Vagina (tissue), 2 donors: ENCODE measurements around the gene LTA. TPM values are rescaled to one million over a fixed set of nuclear protein-coding genes. Genes with fewer than 3 reads are reported as not detected.
A peak's percentile ranks its signal among the peaks of the same experiment; 100 is the strongest.

Experiments
- DNase-seq, 2 donors: peaks; one replicate each; pipeline ENCODE4 v3.0.0-alpha.2; 2017; ENCODE audit errors: extremely low spot score in 2 of 2
- H3K27ac ChIP-seq: fragments of 200-600 bp; sonication (generic); one replicate; pipeline ENCODE4 v1.5.1; 2019
- H3K27me3 ChIP-seq: fragments of 200-600 bp; sonication (generic); one replicate; pipeline ENCODE4 v1.5.1; 2019
- H3K36me3 ChIP-seq, 2 donors: fragments of 200-600 bp; sonication (generic); one replicate each; pipeline ENCODE4 v1.5.1; 2017 to 2019
- H3K4me1 ChIP-seq: fragments of 200-600 bp; sonication (generic); one replicate; pipeline ENCODE4 v1.5.1; 2019
- H3K4me3 ChIP-seq, 2 donors: fragments of 200-600 bp; sonication (generic); 1 replicate in 1 of 2; 2 replicates in 1 of 2; pipeline ENCODE4 v1.5.1; 2016 to 2019
- H3K9me3 ChIP-seq: fragments of 200-600 bp; sonication (generic); one replicate; pipeline ENCODE4 v1.5.1; 2019
- CTCF ChIP-seq, 3 experiments: fragments of 450-650 bp in 2 of 3; fragments of 200-600 bp in 1 of 3; sonication (generic) in 1 of 3; IDR thresholded peaks; one replicate each; pipeline ENCODE4 v1.5.1; 2017 to 2019; ENCODE audit warnings: antibody characterized with exemption in 3 of 3, mild to moderate bottlenecking in 2 of 3, moderate library complexity in 2 of 3
- POLR2A ChIP-seq, 2 donors: fragments of 450-650 bp; IDR thresholded peaks; one replicate each; pipeline ENCODE4 v1.6.1; 2017; ENCODE audit warnings: antibody characterized with exemption in 2 of 2, mild to moderate bottlenecking in 2 of 2, moderate library complexity in 2 of 2
- POLR2AphosphoS5 ChIP-seq, 2 donors: sonication (generic); formaldehyde crosslinking; IDR thresholded peaks; one replicate each; pipeline ENCODE4 v1.9.0; 2017; ENCODE audit warnings: antibody characterized with exemption in 2 of 2, mild to moderate bottlenecking in 2 of 2, low read depth in 1 of 2; ENCODE audit not compliant: insufficient read depth in 1 of 2
- intact Hi-C: fragments of 100-400 bp; cut with DNase I; formaldehyde crosslinking; loops from one replicate; pipeline ENCODE4 v1.15.1; 2023
- total RNA-seq: library from RNA; depleted of rRNA; stranded (reverse); fragments of >200 nt; gene quantifications from one replicate; pipeline ENCODE4 v1.2.3, GENCODE V29; 2016

The LTA gene
- total RNA-seq, 1 donor from 2014 or later: not detected

GRCh38 chr6:31541658-31542521, 30.2 kb upstream of the LTA start, which contains the start of gene DDX39B:
DDX39B (minus strand) TSS chr6:31542003; CDS start chr6:31540532, 1,471 bp downstream.
- TF ChIP-seq POLR2AphosphoS5 (IDR thresholded peaks at IDR 0.05; ENCODE audit: insufficient read depth in 1 of 2, low read depth in 1 of 2) (peak; percentile 98 to 99), CTCF (IDR thresholded peaks at IDR 0.05) (no peak), POLR2A (IDR thresholded peaks at IDR 0.05) (peak in 1 of 2 donors; percentile 77)
- DNase-seq: peak in 1 of 2 donors; percentile 97
- H3K27me3 ChIP-seq: no peaks in the 10 kb centered on the region
- peaks cover 0 to 31% of the 10 kb centered on the region in 2 donors for H3K36me3 ChIP-seq
- intact Hi-C loops: no loop called here
- H3K9me3 ChIP-seq: no peaks in the 10 kb centered on the region
- H3K27ac ChIP-seq: peak within 1 kb of the TSS; percentile 97
- peak within 1 kb of the TSS; percentile 70 to 85 for H3K4me3 ChIP-seq
- H3K4me1 ChIP-seq: peaks cover 55% of the 10 kb centered on the region

GRCh38 chr6:31543639-31544038, 28.4 kb upstream of the LTA start:
- no peak overlapping the region for H3K27ac ChIP-seq
- H3K9me3 ChIP-seq: no peaks in the 10 kb centered on the region
- no peaks in the 10 kb centered on the region for H3K27me3 ChIP-seq
- H3K4me3 ChIP-seq: no peak overlapping the region
- DNase-seq: no peak
- intact Hi-C loops: no loop called here
- peaks cover 0 to 13% of the 10 kb centered on the region in 2 donors for H3K36me3 ChIP-seq
- H3K4me1 ChIP-seq: peaks cover 60% of the 10 kb centered on the region
- no peak for TF ChIP-seq CTCF (IDR thresholded peaks at IDR 0.05)

GRCh38 chr6:31544676-31545075, 27.4 kb upstream of the LTA start:
- Histone ChIP-seq H3K9me3 (no peaks in the 10 kb centered on the region), H3K27me3 (no peaks in the 10 kb centered on the region), H3K4me3 (no peak overlapping the region), H3K4me1 (peaks cover 54% of the 10 kb centered on the region), H3K36me3 (peaks cover 0 to 8% of the 10 kb centered on the region in 2 donors), H3K27ac (no peak overlapping the region)
- TF ChIP-seq CTCF (IDR thresholded peaks at IDR 0.05): no peak
- TF ChIP-seq POLR2A (IDR thresholded peaks at IDR 0.05): no peak
- TF ChIP-seq POLR2AphosphoS5 (IDR thresholded peaks at IDR 0.05; ENCODE audit: insufficient read depth in 1 of 2, low read depth in 1 of 2): no peak
- intact Hi-C loops: no loop called here
- no peak for DNase-seq

- no peak for TF ChIP-seq POLR2A (IDR thresholded peaks at IDR 0.05)
- no peak for TF ChIP-seq POLR2AphosphoS5 (IDR thresholded peaks at IDR 0.05; ENCODE audit: insufficient read depth in 1 of 2, low read depth in 1 of 2)
- no peak for TF ChIP-seq CTCF (IDR thresholded peaks at IDR 0.05)
- intact Hi-C loops: no loop called here
- peaks cover 48% of the 10 kb centered on the region for H3K4me1 ChIP-seq
Observed at GRCh38 chr6:31545291-31545690, 26.8 kb upstream of the LTA start.

More at GRCh38 chr6:31545291-31545690, 26.8 kb upstream of the LTA start:
- no peak for DNase-seq
- peaks cover 0 to 6% of the 10 kb centered on the region in 2 donors for H3K36me3 ChIP-seq
- H3K27me3 ChIP-seq: no peaks in the 10 kb centered on the region
- H3K9me3 ChIP-seq: no peaks in the 10 kb centered on the region
- no peak overlapping the region for H3K4me3 ChIP-seq
- no peak overlapping the region for H3K27ac ChIP-seq
